Caki2 (cell line): ENCODE results near the gene SPAST. TPM values are rescaled to one million over a fixed set of nuclear protein-coding genes. Genes with fewer than 3 reads are reported as not detected.
A peak's percentile ranks its signal among the peaks of the same experiment; 100 is the strongest.
"Not testable (repeated sequence)": the region's sequence is repeated elsewhere in the genome, so short reads cannot be mapped to it uniquely, and the experiment has no call there.

ENCODE experiments used
- DNase-seq: peaks from one replicate; pipeline ENCODE4 v3.0.0-alpha.2; 2015; ENCODE audit warnings: low read depth
- in situ Hi-C: cut with HindIII; loops from 2 replicates; pipeline ENCODE4 v1.10.0; 2016; ENCODE audit warnings: low sequenced_read_pairs, low pct_unique_long_range_greater_than_20kb, mixed read lengths
- total RNA-seq: library from RNA; depleted of rRNA; stranded (reverse); fragments of >200 nt; shearing (Covaris generic); gene quantifications from 2 replicates; pipeline ENCODE4 v1.2.3, GENCODE V29; 2014; ENCODE audit warnings: low replicate concordance

SPAST gene
- total RNA-seq, 1 experiment from 2014 or later = 21.3 TPM

GRCh38 chr2:32108111-32108510, 44.8 kb downstream of the SPAST start:
- in situ Hi-C loops = no loop called here
- no peak for DNase-seq

- no peak for DNase-seq
- in situ Hi-C loops = no loop called here
These were observed 54.7 kb downstream of the SPAST start for GRCh38 chr2:32118055-32118454.

DNA sequence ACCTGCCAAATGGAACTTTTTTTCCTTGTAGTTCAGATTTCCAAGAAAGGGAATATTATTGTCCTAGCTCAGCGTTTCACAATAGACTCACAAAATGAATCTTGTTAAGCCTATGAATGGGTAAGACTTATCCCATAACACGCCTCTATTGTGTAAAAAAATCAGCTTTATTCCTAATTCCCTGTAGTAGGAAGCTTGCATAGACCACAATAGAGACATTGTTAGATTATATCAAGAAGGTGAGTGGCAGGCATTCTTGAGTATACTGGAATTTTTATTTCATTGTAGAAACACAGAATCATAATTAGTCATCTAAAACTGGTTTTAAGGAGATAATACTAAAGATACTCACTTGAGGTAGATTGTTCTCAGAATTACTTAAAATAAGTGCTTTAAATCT, 55.8 kb downstream of the SPAST start:
- in situ Hi-C loops = no loop called here

DNA sequence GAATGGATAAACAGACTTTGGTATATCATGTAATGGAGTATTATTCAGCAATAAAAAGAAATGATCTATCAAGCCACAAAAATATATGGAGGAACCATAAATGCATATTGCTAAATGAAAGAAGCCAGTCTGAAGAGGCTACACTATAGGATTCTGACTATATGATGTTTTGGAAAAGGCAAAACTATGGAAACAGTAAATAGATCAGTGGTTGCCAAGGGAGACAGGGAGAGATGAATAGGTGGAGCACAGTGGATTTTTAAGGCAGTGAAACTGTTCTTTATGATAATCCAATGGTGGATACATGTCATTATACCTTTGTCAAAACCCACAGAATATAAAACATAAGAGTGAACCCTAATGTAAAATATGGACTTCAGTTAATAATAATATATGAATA, 61.3 kb downstream of the SPAST start:
- in situ Hi-C loops = no loop called here
- DNase-seq = no peak

More for the DNA sequence above, 55.8 kb downstream of the SPAST start:
- no peak for DNase-seq

- no peak for DNase-seq
- in situ Hi-C loops = no loop called here
These were observed 65.3 kb downstream of the SPAST start for GRCh38 chr2:32128636-32129035.

- DNase-seq = no peak
- in situ Hi-C loops = no loop called here
These were observed 65.7 kb downstream of the SPAST start for GRCh38 chr2:32129086-32129485.

- peak; percentile 79 for DNase-seq
- in situ Hi-C loops = no loop called here
These were observed 72.1 kb downstream of the SPAST start for GRCh38 chr2:32135409-32135808.

DNA sequence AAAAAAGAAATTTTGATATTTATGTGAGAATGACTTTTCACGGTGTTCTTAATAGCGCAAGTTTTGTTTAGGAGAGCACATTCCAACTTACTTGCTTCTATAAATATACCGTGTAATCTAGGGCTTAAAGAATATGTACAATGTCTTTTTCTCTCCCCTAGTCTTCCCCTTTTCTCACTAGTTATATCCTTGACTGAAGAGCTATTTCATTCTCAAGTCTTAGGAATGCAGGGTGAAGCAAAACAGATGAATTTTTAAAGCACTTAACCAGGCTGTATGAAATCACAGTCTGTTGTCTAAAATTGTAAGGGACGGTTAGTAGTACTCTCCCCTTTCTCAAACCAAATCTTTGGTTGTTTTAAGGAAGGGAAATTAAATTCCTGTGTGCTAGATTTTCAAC, 72.7 kb downstream of the SPAST start:
- DNase-seq = peak; percentile 3
- in situ Hi-C loops = no loop called here

DNA sequence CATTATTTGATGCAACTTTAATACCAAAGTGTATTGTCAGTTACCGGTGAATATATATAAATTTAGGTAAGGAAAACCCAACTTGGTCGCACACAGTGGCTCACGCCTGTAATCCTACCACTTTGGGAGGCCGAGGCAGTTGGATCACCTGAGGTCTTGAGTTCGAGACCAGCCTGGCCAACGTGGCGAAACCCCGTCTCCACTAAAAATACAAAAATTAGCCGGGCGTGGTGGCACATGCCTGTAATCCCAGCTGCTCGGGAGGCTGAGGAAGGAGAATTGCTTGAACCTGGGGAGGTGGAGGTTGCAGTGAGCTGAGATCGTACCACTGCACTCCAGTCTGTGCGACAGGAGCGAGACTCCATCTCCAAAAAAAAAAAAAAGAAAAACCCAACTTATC, 88.2 kb downstream of the SPAST start:
- in situ Hi-C loops, DNase-seq: not testable (repeated sequence)

DNA sequence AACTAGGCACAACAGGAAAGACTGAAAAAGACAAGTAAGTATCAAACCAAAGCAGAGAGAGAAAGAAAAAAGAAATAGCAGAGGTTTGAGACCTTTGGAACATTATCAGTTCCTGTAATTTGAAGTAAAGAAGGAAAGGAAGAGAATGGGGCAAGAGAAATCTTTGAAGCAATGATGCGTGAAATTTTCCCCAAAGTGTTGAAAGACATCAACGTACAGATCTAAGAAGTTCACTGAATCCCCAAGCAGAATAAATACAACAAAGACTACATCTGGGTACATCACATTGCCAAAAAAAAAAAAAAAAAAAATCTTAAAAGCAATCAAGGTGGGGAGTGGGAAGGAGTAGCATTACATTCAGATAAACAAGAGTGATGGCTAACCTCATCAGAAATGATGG, 96.3 kb downstream of the SPAST start:
- in situ Hi-C loops = no loop called here
- no peak for DNase-seq

DNA sequence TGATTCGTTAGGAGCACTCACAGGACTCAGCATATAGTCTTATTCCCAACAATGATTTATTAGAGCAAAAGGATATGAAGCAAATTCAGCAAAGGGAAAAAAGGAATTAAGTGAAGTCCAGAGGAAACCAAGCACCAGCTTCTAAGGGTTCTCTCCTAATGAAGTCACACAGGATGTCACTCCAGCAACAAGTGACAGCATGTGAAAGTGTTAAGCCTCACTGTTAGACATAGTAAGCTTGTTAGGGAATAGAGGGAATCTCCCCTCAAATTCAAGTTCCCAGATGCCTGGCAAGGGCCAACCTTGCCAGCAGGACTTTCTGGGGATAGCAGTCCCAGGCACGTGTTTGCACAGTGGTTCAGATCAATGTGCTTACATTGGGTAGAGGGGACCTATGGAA, 97.9 kb downstream of the SPAST start:
- in situ Hi-C loops = no loop called here

GRCh38 chr2:32164254-32164653, 100.9 kb downstream of the SPAST start:
- in situ Hi-C loops, DNase-seq: not testable (repeated sequence)

More for the DNA sequence above, 97.9 kb downstream of the SPAST start:
- no peak for DNase-seq

DNA sequence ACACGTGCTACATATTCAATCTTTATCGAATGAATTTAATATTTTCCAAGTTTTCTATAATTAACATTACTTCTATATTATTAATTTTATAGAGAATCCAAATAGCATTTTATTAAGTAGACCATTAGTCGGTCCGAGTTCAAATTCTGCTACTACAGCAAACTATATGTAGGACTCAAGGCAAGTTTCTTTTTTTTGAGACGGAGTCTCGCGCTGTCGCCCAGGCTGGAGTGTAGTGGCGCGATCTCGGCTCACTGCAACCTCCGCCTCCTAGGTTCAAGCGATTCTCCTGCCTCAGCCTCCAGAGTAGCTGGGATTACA, 101.6 kb downstream of the SPAST start:
- DNase-seq, in situ Hi-C loops: not testable (repeated sequence)

DNA sequence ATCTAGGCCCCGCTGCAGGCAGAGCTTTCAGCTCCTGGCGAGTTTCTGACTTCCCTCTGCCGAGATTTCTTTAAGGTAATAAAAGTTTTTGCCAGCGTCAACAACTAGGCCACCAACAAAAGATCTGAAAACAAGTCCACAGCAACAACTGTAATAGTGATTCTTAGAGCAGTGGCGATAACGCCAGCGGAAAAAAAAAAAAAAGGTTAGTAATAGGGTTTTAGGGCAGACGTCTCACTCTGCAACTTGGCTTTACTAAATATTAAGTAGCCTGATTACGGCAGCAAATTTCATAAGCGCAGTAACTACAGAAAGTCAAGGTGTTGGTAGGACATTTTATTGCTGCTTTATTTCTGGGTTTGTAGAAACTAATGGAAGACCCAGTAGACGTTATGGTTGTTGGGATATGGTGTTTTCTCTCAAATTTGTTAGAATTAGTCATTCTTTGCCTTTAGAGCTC, 102.8 kb downstream of the SPAST start:
- in situ Hi-C loops = no loop called here
- DNase-seq = no peak

DNA sequence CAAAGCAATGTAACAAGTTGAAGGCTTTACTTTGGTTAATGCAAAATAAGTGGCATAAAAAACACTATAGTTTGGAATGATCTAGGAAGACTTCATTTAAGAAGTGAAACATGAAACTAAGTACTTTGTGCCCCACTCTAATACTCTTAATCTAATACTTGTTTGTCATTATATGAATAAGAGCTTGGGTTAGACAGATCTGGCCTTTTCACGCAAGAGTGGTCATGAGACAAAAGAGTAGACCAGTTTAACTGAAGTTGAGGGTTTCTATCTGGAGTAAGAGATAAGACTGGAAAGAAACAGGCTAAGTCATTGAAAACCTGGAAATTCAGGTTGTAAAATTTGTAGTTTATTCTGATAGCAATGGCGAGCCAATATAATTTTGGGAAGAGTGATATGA, 105.2 kb downstream of the SPAST start:
- in situ Hi-C loops = no loop called here
- DNase-seq = peak; percentile 19

GRCh38 chr2:32172870-32173269, 109.5 kb downstream of the SPAST start:
- DNase-seq = no peak
- in situ Hi-C loops = no loop called here

- no peak for DNase-seq
- in situ Hi-C loops = no loop called here
These were observed 119.3 kb downstream of the SPAST start for GRCh38 chr2:32182667-32183066.

DNA sequence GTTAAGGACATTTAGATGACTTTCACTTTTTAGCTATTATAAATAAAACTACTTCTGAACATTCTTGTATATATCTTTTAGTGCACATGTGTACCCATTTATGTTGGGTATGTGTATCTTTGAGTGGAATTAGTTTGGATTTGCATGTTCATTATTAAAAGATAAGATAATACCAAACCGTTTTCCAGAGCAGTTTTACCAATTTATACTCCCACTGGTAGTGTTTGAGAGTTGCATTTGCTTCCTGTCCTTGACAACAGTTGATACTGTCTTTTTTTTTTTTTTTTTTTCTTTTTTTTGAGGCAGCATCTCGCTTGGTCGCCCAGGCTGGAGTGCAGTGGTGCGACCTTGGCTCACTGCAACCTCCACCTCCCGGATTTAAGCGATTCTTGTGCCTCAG, 125.7 kb downstream of the SPAST start:
- in situ Hi-C loops = no loop called here
- DNase-seq = peak; percentile 20

DNA sequence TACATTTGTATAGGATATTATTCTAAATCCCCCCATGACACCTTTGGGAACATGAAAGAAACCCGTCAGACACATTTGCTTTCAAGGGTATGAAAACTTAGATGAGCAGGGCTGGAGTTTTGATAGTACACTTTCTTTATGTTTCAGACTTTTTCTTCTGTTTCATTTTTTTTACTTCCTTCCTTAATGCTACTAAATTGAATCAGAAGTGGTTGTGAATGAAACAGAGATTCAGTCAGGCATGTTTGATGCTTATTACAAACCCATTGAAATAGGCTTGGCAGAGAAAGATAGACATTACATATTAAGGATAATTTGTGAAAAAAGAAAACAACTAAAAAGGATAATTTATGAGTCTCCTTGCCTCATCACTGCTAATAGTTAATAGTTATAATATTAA, 129.1 kb downstream of the SPAST start:
- DNase-seq = no peak
- in situ Hi-C loops = no loop called here

- in situ Hi-C loops = no loop called here
- no peak for DNase-seq
These were observed 137.5 kb downstream of the SPAST start for GRCh38 chr2:32200814-32201213.

DNA sequence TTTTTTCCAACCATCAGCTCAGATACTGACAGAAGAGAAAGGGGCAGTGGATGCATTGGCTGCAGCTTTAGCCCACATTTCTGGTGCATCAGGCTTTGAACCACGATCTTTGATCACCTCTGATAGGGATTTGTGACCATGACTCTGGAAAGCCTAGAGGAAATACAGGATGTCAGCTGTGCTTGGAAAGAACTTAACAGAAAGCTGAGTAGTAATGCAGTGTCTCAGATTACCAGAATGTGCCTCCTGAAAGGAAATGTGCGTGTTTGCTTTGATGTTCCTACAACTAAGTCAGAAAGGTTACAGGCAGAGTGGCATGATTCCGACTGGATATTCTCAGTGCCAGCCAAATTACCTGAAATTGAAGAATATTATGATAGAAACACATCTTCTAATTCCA, 140.1 kb downstream of the SPAST start:
- DNase-seq, in situ Hi-C loops: not testable (repeated sequence)
